HG02642 (cell line): ENCODE results near the gene IL2RA.
A peak's percentile ranks its signal among the peaks of the same experiment; 100 is the strongest.
"Not testable (repeated sequence)": the region's sequence is repeated elsewhere in the genome, so short reads cannot be mapped to it uniquely, and the experiment has no call there.

Source experiments
- ATAC-seq: cut with Tn5 transposase; IDR thresholded peaks from one replicate; pipeline ENCODE4 v1.9.1; 2021; ENCODE audit warnings: mild to moderate bottlenecking; ENCODE audit not compliant: unreplicated experiment, poor library complexity

The IL2RA gene

DNA sequence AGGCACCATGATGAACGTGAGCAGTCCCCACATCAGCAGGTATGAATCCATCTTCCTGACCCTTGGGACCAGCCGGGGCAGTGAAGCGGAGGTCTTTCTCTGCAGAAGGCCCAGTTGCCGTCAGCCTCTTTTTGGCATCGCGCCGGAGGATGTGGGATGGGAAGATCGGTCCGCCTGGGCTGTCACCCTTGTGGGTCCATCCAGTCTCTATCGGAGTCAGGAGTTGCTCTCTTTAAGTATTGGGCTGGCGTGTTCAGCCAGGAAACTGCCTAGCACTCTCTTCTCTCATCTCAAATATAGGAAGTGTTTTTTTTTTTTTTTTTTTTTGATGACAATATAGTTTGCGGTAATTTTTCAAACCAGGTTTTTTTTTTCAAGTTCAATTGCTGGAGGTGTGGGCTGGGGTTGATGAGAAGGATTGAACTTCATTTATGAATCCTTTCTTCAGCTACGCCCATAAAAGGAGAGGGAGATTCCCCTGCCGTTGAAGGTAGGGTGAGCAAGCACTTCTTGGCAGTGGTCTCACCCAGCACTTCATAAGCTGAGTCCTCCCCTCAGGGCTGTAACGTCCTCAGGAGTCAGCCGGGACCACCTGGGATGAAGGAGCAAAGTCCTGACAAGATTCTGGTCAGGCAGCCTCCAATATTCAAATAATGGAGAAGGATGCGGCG is at the start of gene IL2RA:
IL2RA (minus strand) TSS at position 267 of the 671 bp plus-strand sequence; CDS start at position 51, 216 bp downstream.
- no peak for ATAC-seq

GRCh38 chr10:6110136-6110535 is 48.0 kb upstream of the IL2RA start:
- no peak for ATAC-seq

DNA sequence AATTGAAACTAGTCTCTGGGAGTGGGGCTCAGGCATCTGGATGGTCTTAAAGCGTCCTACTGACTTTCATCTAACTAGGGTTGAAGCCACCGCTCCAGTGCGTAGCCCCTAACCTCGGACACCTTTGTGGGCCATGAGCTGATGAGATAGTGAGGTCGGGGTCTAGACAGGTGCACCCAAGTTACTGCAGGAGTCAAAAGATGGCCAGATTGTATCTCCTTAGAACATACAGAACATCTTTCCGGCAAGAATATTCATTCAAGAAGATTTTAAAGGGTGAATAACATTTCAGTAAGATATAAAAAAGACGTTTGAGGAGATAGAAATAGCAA is 47.2 kb upstream of the IL2RA start:
- ATAC-seq = no peak

DNA sequence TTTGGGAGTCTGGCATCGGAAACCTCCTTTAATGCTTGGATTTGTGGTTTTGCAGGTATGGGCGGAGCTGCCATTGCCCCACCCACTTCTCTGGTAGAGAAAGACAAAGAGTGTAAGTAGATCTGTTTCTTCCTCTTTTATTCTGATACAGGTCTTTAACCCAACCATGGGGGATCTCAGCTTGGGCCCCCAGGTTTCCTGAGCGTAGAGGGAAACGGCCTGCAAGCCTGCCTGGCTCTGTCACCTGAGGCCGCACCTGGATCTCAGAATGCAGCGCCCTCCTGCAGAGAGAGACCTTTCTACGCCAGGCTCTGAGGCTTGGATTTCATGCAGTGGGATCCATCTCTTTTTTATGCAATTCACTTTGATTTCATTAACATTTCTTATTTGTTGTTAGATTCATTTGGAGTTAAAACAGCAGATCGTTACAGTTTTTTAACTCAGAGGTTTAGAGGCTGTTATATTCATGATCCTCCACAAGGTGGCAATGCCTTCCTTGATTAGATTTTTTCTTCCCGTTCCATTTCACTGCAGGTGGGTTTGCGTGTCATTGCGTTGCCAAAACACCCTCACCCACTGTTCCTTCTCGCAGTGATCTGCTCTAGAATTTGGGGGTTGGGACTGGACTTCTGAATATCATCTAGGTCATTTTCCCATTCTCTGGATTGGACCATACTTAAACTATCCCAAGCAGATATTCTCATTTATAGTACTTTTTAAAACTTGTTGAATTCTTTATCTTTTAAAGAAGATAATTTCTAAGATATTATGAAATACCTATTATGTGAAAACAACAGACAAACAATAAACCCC is 46.7 kb upstream of the IL2RA start:
- no peak for ATAC-seq

GRCh38 chr10:6108072-6108471 is 45.9 kb upstream of the IL2RA start:
- ATAC-seq = no peak

DNA sequence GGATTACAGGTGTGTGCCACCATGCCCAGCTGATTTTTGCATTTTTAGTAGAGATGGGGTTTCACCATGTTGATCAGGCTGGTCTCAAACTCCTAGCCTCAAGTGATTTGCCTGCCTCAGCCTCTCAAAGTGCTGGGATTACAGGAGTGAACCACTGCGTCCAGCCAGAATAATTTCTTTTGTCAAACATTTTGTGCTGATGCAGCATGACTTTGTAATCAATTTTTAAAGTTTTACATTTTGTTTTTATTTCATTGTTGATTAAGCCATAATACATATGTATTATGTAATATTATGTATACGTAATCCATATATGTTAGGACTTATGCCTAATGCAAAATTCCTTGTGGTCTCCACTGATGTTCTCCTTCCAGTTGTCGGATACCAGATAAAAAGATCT is 45.4 kb upstream of the IL2RA start:
- not testable (repeated sequence) for ATAC-seq

DNA sequence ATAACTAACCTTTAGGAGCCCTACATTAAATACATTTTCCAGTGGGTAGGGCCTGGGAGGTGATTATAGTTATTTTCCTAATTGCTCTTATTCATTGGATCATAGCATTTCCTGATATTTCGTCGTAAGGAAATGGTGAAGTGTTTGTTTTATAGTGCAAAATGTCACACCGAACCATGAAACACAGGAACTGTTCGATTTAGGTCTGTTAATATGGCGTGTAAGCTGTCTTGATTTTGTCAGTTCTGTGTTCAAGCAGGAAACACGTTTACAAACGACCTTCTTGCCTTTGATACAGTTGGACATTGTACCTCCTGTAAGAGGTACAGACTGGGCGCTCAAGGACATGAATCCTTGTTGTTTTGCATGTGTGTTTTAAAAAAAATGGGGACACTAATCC is 41.4 kb upstream of the IL2RA start:
- no peak for ATAC-seq

GRCh38 chr10:6102128-6102527 is 40.0 kb upstream of the IL2RA start:
- no peak for ATAC-seq

- ATAC-seq = peak; percentile 64
These were observed 39.0 kb upstream of the IL2RA start for GRCh38 chr10:6101181-6101580.

DNA sequence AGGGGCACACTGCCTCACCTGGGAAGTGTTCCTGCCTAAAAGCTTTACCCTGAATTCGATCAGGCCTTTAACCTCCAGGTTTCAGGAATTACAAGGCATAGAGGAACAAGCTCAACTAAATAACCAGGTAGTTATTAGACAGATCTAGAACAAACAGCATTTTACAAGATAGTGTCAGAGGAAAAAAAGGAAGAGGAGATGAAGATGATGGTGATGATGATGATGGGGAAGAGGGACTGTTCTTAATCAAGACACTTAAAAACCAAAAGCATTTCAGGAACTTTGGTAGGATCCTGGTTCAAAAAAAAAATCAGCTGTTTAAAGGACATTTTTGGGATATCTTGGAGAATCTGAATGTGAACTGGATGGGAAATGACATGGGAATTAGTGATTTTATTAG is 38.2 kb upstream of the IL2RA start:
- no peak for ATAC-seq

DNA sequence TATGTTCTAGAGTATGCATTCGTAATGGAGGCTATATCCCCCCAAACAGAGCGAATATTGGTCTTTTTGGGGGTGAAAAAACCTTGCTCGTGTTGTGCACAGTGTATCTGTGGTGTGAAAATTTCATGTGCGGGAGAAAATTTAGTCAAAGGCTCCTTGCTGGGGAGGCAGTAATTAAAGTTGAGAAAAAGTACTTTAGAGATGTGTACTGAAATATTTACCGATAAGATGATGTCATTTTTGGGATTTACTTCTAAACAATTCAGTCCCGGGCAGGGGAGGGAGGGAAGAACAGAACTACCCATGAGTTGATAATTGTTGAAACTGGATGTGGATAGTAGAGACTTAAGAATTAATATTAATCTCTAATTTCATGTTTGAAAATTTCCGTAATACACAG is 36.0 kb upstream of the IL2RA start:
- ATAC-seq = no peak

- no peak for ATAC-seq
These were observed 34.9 kb upstream of the IL2RA start for GRCh38 chr10:6097063-6097462.

DNA sequence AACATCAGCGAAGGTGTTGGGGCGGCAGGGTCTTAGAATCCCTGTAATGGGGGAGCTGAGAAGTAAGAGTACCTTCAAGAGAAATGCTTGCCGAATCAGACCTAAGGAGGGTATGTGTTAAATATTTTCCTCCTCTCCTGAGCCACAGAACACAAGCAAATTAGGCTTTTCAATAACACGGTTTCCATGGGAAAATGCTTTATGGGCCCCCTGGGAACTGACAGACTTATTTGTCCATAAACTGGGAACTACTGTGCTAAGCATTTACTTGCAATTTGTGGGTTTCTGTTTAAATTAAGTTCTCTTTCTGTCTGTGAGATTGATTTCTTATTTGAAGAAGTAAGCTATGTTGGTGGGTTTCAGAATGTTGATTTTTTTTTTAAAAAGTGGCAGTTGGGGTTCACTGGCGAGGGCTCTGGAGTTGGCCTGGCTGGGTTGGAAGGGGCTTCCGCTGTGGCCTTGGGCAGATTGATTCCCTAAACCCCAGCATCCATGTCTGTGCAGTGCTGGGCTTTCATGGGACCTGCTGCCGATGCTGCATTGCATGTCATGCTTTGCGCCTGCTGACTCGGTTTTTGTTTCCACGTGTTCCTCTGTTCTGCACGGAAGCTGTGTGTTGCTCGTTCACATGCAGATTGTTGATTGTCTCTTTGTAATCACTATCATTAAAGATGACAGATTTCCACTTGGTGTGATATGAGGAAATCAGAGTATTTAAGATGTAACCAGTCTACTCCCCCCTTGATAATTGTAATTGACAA is 33.8 kb upstream of the IL2RA start:
- ATAC-seq = no peak

DNA sequence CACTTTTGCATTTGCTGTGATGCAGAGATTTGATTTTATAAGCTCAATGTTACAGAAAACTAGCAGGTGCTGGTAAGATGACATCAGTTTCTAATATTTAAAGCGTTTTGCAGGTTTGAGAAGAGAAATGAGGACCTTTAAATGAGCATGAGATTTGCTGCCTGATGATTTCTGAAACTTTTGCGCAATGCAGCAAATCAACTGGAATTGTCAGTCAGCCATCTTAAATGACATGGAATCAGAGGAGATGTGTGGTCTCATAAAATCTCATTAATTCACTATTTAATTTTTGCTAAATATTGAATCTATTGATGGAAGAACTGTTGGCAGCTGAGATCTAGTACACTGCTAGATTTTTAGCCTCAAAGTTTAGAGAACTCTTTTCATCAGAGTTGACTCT is 30.6 kb upstream of the IL2RA start:
- ATAC-seq = no peak

DNA sequence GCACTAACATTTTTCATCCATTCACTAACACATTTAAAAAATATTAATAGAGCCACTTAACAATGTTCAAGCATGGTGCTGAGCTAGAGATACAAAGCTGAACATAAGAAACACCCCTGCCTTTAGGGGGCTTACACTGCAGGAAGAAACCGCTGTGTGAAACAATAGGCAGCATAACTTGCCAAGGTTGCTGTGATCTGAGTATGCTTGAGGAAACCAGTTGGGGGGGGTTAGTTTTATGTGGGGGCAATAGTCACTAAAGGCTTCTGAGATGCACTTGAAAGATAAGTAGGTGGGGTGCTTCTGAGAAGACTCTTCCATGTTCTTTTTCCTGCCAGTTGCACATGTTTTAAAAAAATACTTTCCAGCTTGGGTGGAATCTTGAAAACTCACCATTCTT is 29.5 kb upstream of the IL2RA start:
- no peak for ATAC-seq

DNA sequence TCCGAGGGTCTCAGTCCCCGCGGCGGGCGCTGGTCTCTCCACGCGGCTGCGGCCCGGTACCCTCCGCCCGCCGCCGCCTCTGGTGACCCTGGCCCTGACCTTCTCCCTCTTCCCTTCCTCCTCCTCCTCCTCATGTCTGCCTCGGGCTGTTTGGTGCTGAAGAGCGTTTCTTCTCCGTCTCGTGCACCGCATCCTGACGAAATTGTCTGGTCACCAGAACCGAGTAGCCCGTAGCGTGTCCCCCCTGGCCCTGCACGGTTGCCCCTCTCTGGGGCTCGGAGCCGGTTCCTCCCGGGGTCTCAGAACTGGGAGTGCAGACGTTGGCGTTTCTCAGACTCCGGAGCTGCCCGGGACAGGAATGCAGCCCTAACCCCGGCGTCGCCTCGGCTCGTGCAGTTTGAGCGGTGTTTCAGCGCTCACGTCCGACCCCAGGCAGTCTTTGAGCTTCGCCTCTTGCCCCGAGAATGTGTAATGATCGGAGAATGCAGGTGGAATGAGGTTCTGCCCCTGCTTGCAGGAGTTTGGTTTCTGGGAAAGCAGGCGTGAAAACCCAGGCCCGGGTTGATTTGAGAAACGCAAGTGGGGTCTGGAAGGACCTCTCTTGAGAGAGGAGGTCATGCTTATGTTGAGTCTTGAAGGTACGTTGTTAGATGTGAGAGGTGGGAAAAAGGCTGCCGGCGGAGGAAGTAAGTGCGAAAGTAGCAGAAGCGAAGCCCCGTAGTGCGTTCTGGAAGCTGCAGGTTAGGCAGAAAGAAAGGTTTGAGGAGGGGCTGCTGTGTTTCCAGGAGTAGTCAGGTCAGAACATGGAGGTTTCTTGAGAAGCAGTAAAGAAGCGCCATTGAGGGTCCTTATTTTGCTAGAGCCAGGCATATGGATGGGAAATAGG is 27.4 kb upstream of the IL2RA start:
- peak; percentile 7 for ATAC-seq

GRCh38 chr10:6088721-6089333 is 26.7 kb upstream of the IL2RA start, which contains the start of gene RBM17:
RBM17 (plus strand) TSS chr10:6089034; CDS start chr10:6097066, 8,032 bp downstream.
- peak; percentile 89 for ATAC-seq

GRCh38 chr10:6086375-6087233 is 24.4 kb upstream of the IL2RA start:
- peak; percentile 35 for ATAC-seq
